Hair follicle dermal papilla cell (primary cell): Measurements from ENCODE around the gene ATAD1. TPM values are rescaled to one million over a fixed set of nuclear protein-coding genes. Genes with fewer than 3 reads are reported as not detected.

Experiments used
- small RNA-seq: library from RNA; depleted of rRNA; stranded (forward); fragments of <200 nt; gene quantifications from one replicate; pipeline ENCODE3, GENCODE V24; 2012
- total RNA-seq: library from RNA; depleted of rRNA; stranded (reverse); fragments of >200 nt; gene quantifications from 2 replicates; pipeline ENCODE4 v1.2.3, GENCODE V29; 2012

The ATAD1 gene, protein sequence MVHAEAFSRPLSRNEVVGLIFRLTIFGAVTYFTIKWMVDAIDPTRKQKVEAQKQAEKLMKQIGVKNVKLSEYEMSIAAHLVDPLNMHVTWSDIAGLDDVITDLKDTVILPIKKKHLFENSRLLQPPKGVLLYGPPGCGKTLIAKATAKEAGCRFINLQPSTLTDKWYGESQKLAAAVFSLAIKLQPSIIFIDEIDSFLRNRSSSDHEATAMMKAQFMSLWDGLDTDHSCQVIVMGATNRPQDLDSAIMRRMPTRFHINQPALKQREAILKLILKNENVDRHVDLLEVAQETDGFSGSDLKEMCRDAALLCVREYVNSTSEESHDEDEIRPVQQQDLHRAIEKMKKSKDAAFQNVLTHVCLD
- 34.2 and 41.9 TPM in 2 replicates for total RNA-seq

DNA sequence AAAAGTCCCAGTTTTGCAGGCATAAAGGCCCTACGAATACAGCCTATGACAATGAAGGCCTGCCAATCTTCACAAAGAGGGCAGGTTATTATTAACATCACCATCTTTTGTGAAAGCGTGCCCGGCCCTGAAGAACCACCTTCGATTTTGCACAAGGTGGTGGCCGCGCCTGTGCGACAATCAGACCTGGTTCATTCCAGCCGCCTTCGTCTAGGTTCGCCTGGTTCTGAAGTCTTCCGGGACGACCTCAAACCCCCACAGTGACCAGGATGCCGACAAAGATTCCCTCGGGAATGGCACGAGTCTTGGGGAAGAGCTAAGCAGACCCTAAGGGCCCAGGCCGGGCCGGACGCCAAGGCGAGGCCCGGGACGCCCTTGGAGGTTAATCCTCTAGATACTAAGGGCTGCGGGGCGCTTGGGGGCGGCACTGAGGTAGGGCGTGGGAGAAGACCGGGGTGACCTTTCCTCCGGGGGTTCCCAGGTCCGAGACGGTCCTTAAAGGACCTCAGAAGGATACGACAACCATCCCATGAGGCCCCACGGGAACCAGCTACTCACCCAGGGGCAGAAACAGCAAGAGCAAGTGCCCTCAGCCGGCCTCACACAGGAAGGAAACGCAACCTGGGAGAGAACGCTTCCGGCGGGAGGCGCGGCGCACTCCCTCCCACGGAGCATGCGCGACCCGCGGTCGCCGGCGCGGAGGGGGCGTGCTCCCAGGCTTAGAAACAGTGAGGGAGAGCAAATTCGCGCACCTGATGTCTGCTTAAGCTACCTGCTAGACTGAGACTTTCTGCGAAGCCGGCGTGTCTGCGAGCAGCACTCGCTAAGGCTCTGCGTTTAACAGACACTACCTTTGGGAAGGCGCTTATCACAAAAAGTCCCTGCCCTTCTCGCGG, at the start of gene ATAD1:
TSS of gene ATAD1 (minus strand) at position 618 of the 896 bp plus-strand sequence. CDS start 3,627 bp downstream, outside the sequence.

DNA sequence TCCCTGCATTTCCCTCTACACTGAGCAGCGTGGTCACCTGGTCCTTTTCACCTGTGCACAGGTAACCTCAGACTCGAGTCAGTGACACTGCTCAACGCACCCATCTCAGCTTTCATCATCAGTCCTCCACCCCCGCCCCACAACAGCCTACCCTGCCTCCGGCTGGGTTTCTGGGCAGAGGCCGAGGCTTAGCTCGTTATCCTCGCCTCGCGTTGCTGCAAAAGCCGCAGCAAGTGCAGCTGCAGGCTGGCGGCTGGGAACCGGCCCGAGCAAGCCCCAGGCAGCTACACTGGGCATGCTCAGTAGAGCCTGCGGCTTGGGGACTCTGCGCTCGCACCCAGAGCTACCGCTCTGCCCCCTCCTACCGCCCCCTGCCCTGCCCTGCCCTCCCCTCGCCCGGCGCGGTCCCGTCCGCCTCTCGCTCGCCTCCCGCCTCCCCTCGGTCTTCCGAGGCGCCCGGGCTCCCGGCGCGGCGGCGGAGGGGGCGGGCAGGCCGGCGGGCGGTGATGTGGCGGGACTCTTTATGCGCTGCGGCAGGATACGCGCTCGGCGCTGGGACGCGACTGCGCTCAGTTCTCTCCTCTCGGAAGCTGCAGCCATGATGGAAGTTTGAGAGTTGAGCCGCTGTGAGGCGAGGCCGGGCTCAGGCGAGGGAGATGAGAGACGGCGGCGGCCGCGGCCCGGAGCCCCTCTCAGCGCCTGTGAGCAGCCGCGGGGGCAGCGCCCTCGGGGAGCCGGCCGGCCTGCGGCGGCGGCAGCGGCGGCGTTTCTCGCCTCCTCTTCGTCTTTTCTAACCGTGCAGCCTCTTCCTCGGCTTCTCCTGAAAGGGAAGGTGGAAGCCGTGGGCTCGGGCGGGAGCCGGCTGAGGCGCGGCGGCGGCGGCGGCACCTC, 45.3 kb upstream of the ATAD1 start, which contains the start of the genes KLLN and PTEN:
TSS of gene KLLN (minus strand) at position 481 of the 891 bp plus-strand sequence. CDS start 1,046 bp downstream, outside the sequence.
TSS of gene PTEN (plus strand) at position 573 of the 891 bp plus-strand sequence. CDS start 845 bp downstream, outside the sequence.

Small RNA genes lying within 50 kb of the gene (small RNA-seq; reads per million reads assigned to genes)
- not detected for gene RN7SL78P

Other genes starting within 250 kb of the ATAD1 start
- 32.6 and 39.3 TPM in 2 replicates for gene PAPSS2, start 158.3 kb downstream of the ATAD1 start, total RNA-seq
- gene KLLN, start 45.3 kb upstream of the ATAD1 start, total RNA-seq = 0.85 and 0.97 TPM in 2 replicates
- gene PTEN, start 45.4 kb upstream of the ATAD1 start, total RNA-seq = 98.5 and 199 TPM in 2 replicates